C4-2B (cell line): Measurements from ENCODE around the gene ZBTB24.
"Not testable (repeated sequence)": the region's sequence is repeated elsewhere in the genome, so short reads cannot be mapped to it uniquely, and the experiment has no call there.

ENCODE experiments used
- H3K27ac ChIP-seq: fragments of 450-650 bp; 2 replicates; pipeline ENCODE4 v1.5.1; 2017
- CTCF ChIP-seq: fragments of 450-650 bp; conservative IDR thresholded peaks from 2 replicates; pipeline ENCODE4 v1.5.1; 2017; ENCODE audit warnings: mild to moderate bottlenecking
- ZFX ChIP-seq: fragments of 450-650 bp; IDR thresholded peaks from 2 replicates; pipeline ENCODE4 v1.6.1; 2017

ZBTB24 gene

GRCh38 chr6:109482905-109483734, at the start of gene ZBTB24:
TSS of gene ZBTB24 (minus strand) at chr6:109483219. CDS start at chr6:109482026, 1,193 bp downstream.
- peak within 1 kb of the TSS; percentile 98 for H3K27ac ChIP-seq
- TF ChIP-seq ZFX (peak; percentile 70), CTCF (no peak)

- no peak overlapping the region for H3K27ac ChIP-seq
- TF ChIP-seq CTCF (no peak), ZFX (no peak)
Measured at GRCh38 chr6:109531446-109531845, 48.4 kb upstream of the ZBTB24 start.

- no peak for TF ChIP-seq ZFX
- TF ChIP-seq CTCF: no peak; the same call in 1 of the 2 replicates
- no peak overlapping the region for H3K27ac ChIP-seq
Measured at GRCh38 chr6:109527989-109528388, 45.0 kb upstream of the ZBTB24 start.

- H3K27ac ChIP-seq: no peak overlapping the region
- peak; percentile 76 for TF ChIP-seq CTCF
- no peak for TF ChIP-seq ZFX
Measured at GRCh38 chr6:109526905-109527628, 44.0 kb upstream of the ZBTB24 start.

- TF ChIP-seq ZFX: no peak
- no peak for TF ChIP-seq CTCF
Measured at GRCh38 chr6:109524129-109524528, 41.1 kb upstream of the ZBTB24 start.

GRCh38 chr6:109523478-109523877, 40.5 kb upstream of the ZBTB24 start:
- no peak overlapping the region for H3K27ac ChIP-seq
- TF ChIP-seq ZFX: no peak
- no peak for TF ChIP-seq CTCF

More at GRCh38 chr6:109524129-109524528, 41.1 kb upstream of the ZBTB24 start:
- H3K27ac ChIP-seq: no peak overlapping the region

GRCh38 chr6:109521080-109521479, 38.1 kb upstream of the ZBTB24 start:
- no peak overlapping the region for H3K27ac ChIP-seq
- TF ChIP-seq CTCF (no peak), ZFX (no peak)

GRCh38 chr6:109519647-109520046, 36.6 kb upstream of the ZBTB24 start:
- not testable (repeated sequence) for H3K27ac ChIP-seq
